SH-SY5Y (cell line): ENCODE measurements around the gene HEPHL1.

ENCODE experiments used
- GATA2 ChIP-seq: IDR thresholded peaks from 2 replicates; pipeline ENCODE4 v1.6.1; 2011; ENCODE audit warnings: mild to moderate bottlenecking, low read depth, low read length
- GATA3 ChIP-seq: IDR thresholded peaks from 2 replicates; pipeline ENCODE4 v1.6.1; 2011; ENCODE audit warnings: low read depth, mild to moderate bottlenecking, low read length, moderate library complexity

DNA sequence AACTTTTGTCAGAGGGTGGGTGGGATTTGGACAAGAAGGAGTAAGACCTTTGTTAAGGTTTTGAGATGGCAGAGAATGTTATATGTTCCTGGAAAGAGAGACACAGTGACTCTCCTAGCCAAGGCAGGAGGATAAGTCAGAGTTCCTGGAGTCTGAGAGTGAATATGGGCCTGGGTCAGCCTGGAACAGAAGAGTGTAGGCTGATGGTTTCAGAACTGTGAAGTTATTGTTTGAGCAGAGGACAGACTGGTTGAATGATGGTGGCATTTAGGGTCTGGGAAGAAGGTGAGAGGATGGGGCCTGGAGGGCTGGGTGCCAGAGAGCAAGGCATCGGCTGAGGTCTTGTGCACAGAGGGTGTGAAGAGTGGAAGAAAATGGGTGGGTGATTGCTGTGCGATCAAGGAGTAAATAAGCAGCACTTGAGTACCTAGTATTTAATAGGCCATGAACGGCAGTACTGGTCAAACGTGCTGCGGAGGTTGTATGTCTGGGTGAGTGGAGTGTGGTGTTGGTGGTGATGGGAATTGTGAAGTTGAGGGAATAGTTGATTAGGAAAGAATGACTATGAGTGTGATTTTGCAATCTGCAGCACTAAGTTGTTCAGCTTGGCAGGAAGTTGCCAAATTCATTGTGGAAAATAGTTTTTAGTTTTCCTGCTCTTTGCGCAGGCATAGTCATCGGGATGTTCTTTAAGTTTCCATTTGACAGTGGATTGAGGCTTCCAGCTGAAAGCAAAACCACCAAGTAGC, 109.3 kb downstream of the HEPHL1 start:
- no peak for TF ChIP-seq GATA2
- no peak for TF ChIP-seq GATA3
